ENCODE measurements around the gene RRP1. TPM values are rescaled to one million over a fixed set of nuclear protein-coding genes. Genes with fewer than 3 reads are reported as not detected.
A peak's percentile ranks its signal among the peaks of the same experiment; 100 is the strongest.

The RRP1 gene
- total and polyA plus RNA-seq, 9 of the 15 experiments (the other 6 are each of a cell fraction or from before 2014, with no cell fraction given): 0.89 to 105 (median 51.6) TPM

DNA sequence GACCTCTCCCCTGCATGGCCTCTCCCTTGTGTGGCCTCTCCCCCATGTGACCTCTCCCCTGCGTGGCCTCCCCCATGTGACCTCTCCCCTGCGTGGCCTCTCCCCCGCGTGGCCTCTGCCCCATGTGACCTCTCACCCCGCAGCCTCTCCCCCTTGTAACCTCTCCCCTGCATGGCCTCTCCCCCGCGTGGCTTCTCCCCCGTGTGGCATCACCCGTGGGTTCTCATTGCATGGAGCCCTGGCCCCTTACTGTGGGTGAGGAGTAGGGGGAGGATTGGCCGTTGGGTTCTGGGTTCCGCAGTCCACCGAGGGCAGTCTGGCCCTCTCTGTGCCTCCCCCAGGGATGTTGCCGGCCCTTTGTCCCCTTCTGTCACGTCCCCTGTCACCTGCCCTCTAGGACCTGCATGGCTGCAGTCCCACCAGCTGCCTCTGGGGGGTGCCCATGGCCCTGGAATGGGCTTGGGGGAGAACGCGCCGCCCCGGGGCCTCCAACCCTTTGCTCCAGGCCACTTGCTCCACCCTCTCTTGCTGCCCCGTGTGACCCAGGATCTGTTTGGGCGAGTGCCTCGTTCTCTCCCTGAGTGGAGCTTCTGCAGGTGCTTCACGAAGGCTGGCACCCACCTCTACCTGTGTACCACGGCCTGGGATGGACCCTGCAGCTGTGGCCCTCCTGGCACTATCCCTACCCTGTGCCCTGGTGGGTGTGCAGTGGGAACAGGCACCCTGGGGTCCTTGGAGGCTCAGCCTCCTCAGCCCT, 21.3 kb downstream of the RRP1 start (continued):
- TF ChIP-seq, protein P1, sequence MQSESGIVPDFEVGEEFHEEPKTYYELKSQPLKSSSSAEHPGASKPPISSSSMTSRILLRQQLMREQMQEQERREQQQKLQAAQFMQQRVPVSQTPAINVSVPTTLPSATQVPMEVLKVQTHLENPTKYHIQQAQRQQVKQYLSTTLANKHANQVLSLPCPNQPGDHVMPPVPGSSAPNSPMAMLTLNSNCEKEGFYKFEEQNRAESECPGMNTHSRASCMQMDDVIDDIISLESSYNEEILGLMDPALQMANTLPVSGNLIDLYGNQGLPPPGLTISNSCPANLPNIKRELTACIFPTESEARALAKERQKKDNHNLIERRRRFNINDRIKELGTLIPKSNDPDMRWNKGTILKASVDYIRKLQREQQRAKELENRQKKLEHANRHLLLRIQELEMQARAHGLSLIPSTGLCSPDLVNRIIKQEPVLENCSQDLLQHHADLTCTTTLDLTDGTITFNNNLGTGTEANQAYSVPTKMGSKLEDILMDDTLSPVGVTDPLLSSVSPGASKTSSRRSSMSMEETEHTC (IDR thresholded peaks at IDR 0.05): no peak
- TF ChIP-seq HCFC1 (IDR thresholded peaks at IDR 0.05; ENCODE audit: low read depth, low read length) (peak; percentile 53; the same call in 1 of the 2 replicates), SOX6 (IDR thresholded peaks at IDR 0.05) (no peak), FOXP1 (CRISPR knock-in tag; IDR thresholded peaks at IDR 0.05) (peak; percentile 77; the same call in 1 of the 2 replicates), TAF9B (IDR thresholded peaks at IDR 0.05; ENCODE audit: partially characterized antibody) (no peak), ZBTB34 (CRISPR knock-in tag; IDR thresholded peaks at IDR 0.05) (no peak), ZBTB17 (CRISPR knock-in tag; IDR thresholded peaks at IDR 0.05) (no peak), YY1 (IDR thresholded peaks at IDR 0.05; ENCODE audit: borderline replicate concordance in 1 of 3, control insufficient read depth in 1 of 3, extremely low read depth in 1 of 3, insufficient read depth in 3 of 3, insufficient read length in 1 of 3, insufficient replicate concordance in 2 of 3, low read depth in 1 of 3, low read length in 2 of 3) (peak in 1 of 3 experiments; percentile 58), SUPT5H (IDR thresholded peaks at IDR 0.05) (0 out of 2 replicates have a peak, but pooled peaks have one; percentile 39), ERF (CRISPR knock-in tag; IDR thresholded peaks at IDR 0.05) (no peak), TEAD1 (CRISPR knock-in tag; IDR thresholded peaks at IDR 0.05) (peak; percentile 9 to 92; a peak in 2 of 4 replicates), POLR2AphosphoS2 (IDR thresholded peaks at IDR 0.05; ENCODE audit: low read length) (peak; percentile 68; the same call in 1 of the 2 replicates), ZNF668 (CRISPR knock-in tag; IDR thresholded peaks at IDR 0.05) (no peak), ZNF184 (CRISPR knock-in tag; IDR thresholded peaks at IDR 0.05) (no peak), ZNF695 (CRISPR knock-in tag; IDR thresholded peaks at IDR 0.05) (no peak), HDGF (IDR thresholded peaks at IDR 0.05) (peak; percentile 96; the same call in 1 of the 2 replicates), CBX2 (IDR thresholded peaks at IDR 0.05; ENCODE audit: insufficient read depth, low read length, poor library complexity, severe bottlenecking) (no peak), MEIS2 (IDR thresholded peaks at IDR 0.05; ENCODE audit: partially characterized antibody) (peak; percentile 17), ARID2 (IDR thresholded peaks at IDR 0.05) (peak; percentile 95), MBD2 (IDR thresholded peaks at IDR 0.05; ENCODE audit: borderline replicate concordance, low read depth) (no peak), PPARD (CRISPR knock-in tag; IDR thresholded peaks at IDR 0.05) (no peak), ZNF3 (CRISPR knock-in tag; IDR thresholded peaks at IDR 0.05) (no peak), CREM (IDR thresholded peaks at IDR 0.05; ENCODE audit: low read depth) (peak; percentile 39; the same call in 1 of the 2 replicates), ZBTB7A (IDR thresholded peaks at IDR 0.05; ENCODE audit: borderline replicate concordance, control insufficient read depth, low read depth, low read length) (peak; percentile 20; the same call in 1 of the 2 replicates)
- TF ChIP-seq, protein P2, sequence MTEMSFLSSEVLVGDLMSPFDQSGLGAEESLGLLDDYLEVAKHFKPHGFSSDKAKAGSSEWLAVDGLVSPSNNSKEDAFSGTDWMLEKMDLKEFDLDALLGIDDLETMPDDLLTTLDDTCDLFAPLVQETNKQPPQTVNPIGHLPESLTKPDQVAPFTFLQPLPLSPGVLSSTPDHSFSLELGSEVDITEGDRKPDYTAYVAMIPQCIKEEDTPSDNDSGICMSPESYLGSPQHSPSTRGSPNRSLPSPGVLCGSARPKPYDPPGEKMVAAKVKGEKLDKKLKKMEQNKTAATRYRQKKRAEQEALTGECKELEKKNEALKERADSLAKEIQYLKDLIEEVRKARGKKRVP (CRISPR knock-in tag; IDR thresholded peaks at IDR 0.05): 0 out of 2 replicates have a peak, but pooled peaks have one; percentile 18

All from K562 (cell line).